IMR-90 (cell line): ENCODE measurements around the gene TXNL4B. TPM values are rescaled to one million over a fixed set of nuclear protein-coding genes. Genes with fewer than 3 reads are reported as not detected.
"Not testable (repeated sequence)": the region's sequence is repeated elsewhere in the genome, so short reads cannot be mapped to it uniquely, and the experiment has no call there.

Experiments
- ATAC-seq: fragments of 200-7000 bp; cut with Tn5 transposase; 2 replicates; pipeline ENCODE4 v1.9.1; 2020; ENCODE audit warnings: low read depth, mild to moderate bottlenecking, moderate library complexity
- BruUV-seq: library from RNA; stranded (reverse); fragments of 400-500 nt; replicated peaks from 2 replicates; lab custom pipeline; 2021; lab: Mats Ljungman, UMichigan
- CTCF ChIA-PET: fragments of 300-600 bp; formaldehyde crosslinking; extraction: SDS; loops from one replicate; lab custom pipeline; 2021; ENCODE audit warnings: antibody characterized with exemption; lab: Yijun Ruan, JAX
- POLR2A ChIA-PET: fragments of 300-600 bp; sonication (Branson Sonifier 250); formaldehyde crosslinking; loops from one replicate; lab custom pipeline; 2022; ENCODE audit warnings: antibody characterized with exemption; ENCODE audit not compliant: unreplicated experiment; lab: Charles Lee
- DNase-seq: peaks from one replicate; pipeline ENCODE4 v3.0.0; 2013
- H2AFZ ChIP-seq: replicated peaks from 2 replicates; pipeline ENCODE3; 2013; ENCODE audit warnings: low read length, mild to moderate bottlenecking; ENCODE audit not compliant: poor library complexity
- H2AK5ac ChIP-seq: 2 replicates; pipeline ENCODE4 v1.6.1; 2013; ENCODE audit warnings: low read depth, low read length, inconsistent platforms
- H2AK9ac ChIP-seq: replicated peaks from 2 replicates; pipeline ENCODE3; 2013; ENCODE audit warnings: mild to moderate bottlenecking, low read depth, low read length, moderate library complexity; ENCODE audit not compliant: poor library complexity
- H2BK120ac ChIP-seq: 2 replicates; pipeline ENCODE4 v1.6.1; 2013; ENCODE audit warnings: low read depth, low read length, inconsistent platforms
- H2BK15ac ChIP-seq: 3 replicates; pipeline ENCODE4 v1.6.1; 2013; ENCODE audit warnings: low read depth, low read length, inconsistent platforms
- H2BK20ac ChIP-seq: 2 replicates; pipeline ENCODE4 v1.6.1; 2013; ENCODE audit warnings: low read depth, mild to moderate bottlenecking, inconsistent platforms, low read length, moderate library complexity
- H2BK5ac ChIP-seq: 2 replicates; pipeline ENCODE4 v1.6.1; 2013; ENCODE audit warnings: mild to moderate bottlenecking, low read depth, low read length, inconsistent platforms; ENCODE audit not compliant: poor library complexity, severe bottlenecking
- H3K14ac ChIP-seq: replicated peaks from 2 replicates; pipeline ENCODE4 v1.6.1; 2013; ENCODE audit warnings: low read depth, low read length, inconsistent platforms
- H3K18ac ChIP-seq: 2 replicates; pipeline ENCODE4 v1.6.1; 2013; ENCODE audit warnings: low read depth, low read length, control low read depth
- H3K23ac ChIP-seq: 2 replicates; pipeline ENCODE4 v1.6.1; 2013; ENCODE audit warnings: low read depth, low read length, inconsistent platforms
- H3K27ac ChIP-seq: 2 replicates; pipeline ENCODE4 v1.5.1; 2013; ENCODE audit warnings: mild to moderate bottlenecking, control low read depth, low read length; ENCODE audit not compliant: insufficient read depth
- H3K27me3 ChIP-seq: 2 replicates; pipeline ENCODE4 v1.6.1; 2013; ENCODE audit warnings: low read length; ENCODE audit not compliant: control insufficient read depth, insufficient read depth
- H3K36me3 ChIP-seq: 2 replicates; pipeline ENCODE4 v1.6.1; 2013; ENCODE audit warnings: low read length, mixed read lengths; ENCODE audit not compliant: control insufficient read depth, insufficient read depth
- H3K4ac ChIP-seq: 2 replicates; pipeline ENCODE4 v1.6.1; 2013; ENCODE audit warnings: low read depth, low read length, inconsistent platforms
- H3K4me1 ChIP-seq: 2 replicates; pipeline ENCODE4 v1.6.1; 2013; ENCODE audit warnings: low read length, mixed read lengths; ENCODE audit not compliant: control insufficient read depth, insufficient read depth
- H3K4me2 ChIP-seq: 2 replicates; pipeline ENCODE4 v1.6.1; 2013; ENCODE audit warnings: low read depth, mild to moderate bottlenecking, control low read depth, low read length, moderate library complexity
- H3K4me3 ChIP-seq: 2 replicates; pipeline ENCODE4 v1.5.1; 2013; ENCODE audit warnings: low read depth, mild to moderate bottlenecking, control low read depth, low read length, moderate library complexity; ENCODE audit not compliant: insufficient read depth
- H3K56ac ChIP-seq: 2 replicates; pipeline ENCODE4 v1.6.1; 2013; ENCODE audit warnings: low read length, inconsistent platforms; ENCODE audit not compliant: insufficient read depth; ENCODE audit errors: extremely low read depth
- H3K79me1 ChIP-seq, 2 experiments: 2 replicates each; pipeline ENCODE4 v1.6.1; 2013; ENCODE audit warnings: low read length in 2 of 2, inconsistent platforms in 1 of 2, low read depth in 1 of 2
- H3K9ac ChIP-seq: 2 replicates; pipeline ENCODE4 v1.6.1; 2013; ENCODE audit warnings: low read depth, low read length, control low read depth
- H3K9me1 ChIP-seq: 2 replicates; pipeline ENCODE4 v1.6.1; 2013; ENCODE audit warnings: low read length, inconsistent platforms; ENCODE audit not compliant: insufficient read depth
- H3K9me3 ChIP-seq: 2 replicates; pipeline ENCODE4 v1.6.1; 2013; ENCODE audit warnings: low read length; ENCODE audit not compliant: control insufficient read depth, insufficient read depth
- H4K20me1 ChIP-seq: 2 replicates; pipeline ENCODE4 v1.6.1; 2013; ENCODE audit warnings: low read length, inconsistent platforms; ENCODE audit not compliant: insufficient read depth
- H4K5ac ChIP-seq: 2 replicates; pipeline ENCODE4 v1.6.1; 2013; ENCODE audit warnings: mild to moderate bottlenecking, low read depth, low read length, control low read depth
- H4K8ac ChIP-seq, 2 experiments: 2 replicates each; pipeline ENCODE4 v1.6.1; 2013; ENCODE audit warnings: low read depth in 2 of 2, low read length in 2 of 2, control low read depth in 1 of 2, inconsistent platforms in 1 of 2
- H4K91ac ChIP-seq: 2 replicates; pipeline ENCODE4 v1.6.1; 2013; ENCODE audit warnings: low read depth, low read length, inconsistent platforms; ENCODE audit not compliant: insufficient read depth
- BHLHE40 ChIP-seq: fragments of 150-350 bp; IDR thresholded peaks from 2 replicates; pipeline ENCODE4 v1.6.1; 2016; ENCODE audit warnings: mild to moderate bottlenecking, low read depth, low read length
- CEBPB ChIP-seq: IDR thresholded peaks from 2 replicates; pipeline ENCODE4 v1.6.1; 2012; ENCODE audit warnings: low read depth, low read length, improper control_type of control experiment
- WGBS, 2 experiments: methylation state at CpG; one replicate each; pipeline versions ENCODE4 v1.1.5 to v1.1.7; 2013; ENCODE audit warnings: missing lambda C conversion rate in 2 of 2; ENCODE audit not compliant: insufficient read length in 1 of 2; ENCODE audit errors: extremely low coverage in 2 of 2; 5-methylcytosine and 5-hydroxymethylcytosine counted together
- dilution Hi-C: fragments of 300-500 bp; cut with HindIII; formaldehyde crosslinking; loops from one replicate; pipeline ENCODE4 v1.14.3; 2018; ENCODE audit warnings: low sequenced_read_pairs; ENCODE audit not compliant: unreplicated experiment
- in situ Hi-C: fragments of 300-500 bp; cut with MboI; formaldehyde crosslinking; loops from 3 replicates; pipeline ENCODE4 v1.14.3; 2019; ENCODE audit warnings: low sequenced_read_pairs, inconsistent platforms, mixed read lengths
- intact Hi-C: fragments of 100-400 bp; cut with micrococcal nuclease; formaldehyde crosslinking; loops from 2 replicates; pipeline ENCODE4 v1.10.0; 2022
- polyA plus RNA-seq, 3 experiments: library from polyadenylated mRNA; depleted of rRNA; stranded (reverse); fragments of >200 nt; gene quantifications; 2 replicates each; pipeline ENCODE4 v1.2.3, GENCODE V29; 2012; ENCODE audit warnings: low replicate concordance in 1 of 3
- total RNA-seq: library from RNA; depleted of rRNA; stranded (reverse); fragments of >200 nt; gene quantifications from 2 replicates; pipeline ENCODE4 v1.2.3, GENCODE V29; 2012

TXNL4B gene
- total and polyA plus RNA-seq, 2 of the 4 experiments (the other 2 are of a cell fraction): 5.4 to 8.6 TPM

- H2BK15ac ChIP-seq: no peak overlapping the region
- TF ChIP-seq BHLHE40: no peak
- TF ChIP-seq CEBPB: no peak
- no peaks in the 10 kb centered on the region for H3K79me1 ChIP-seq
- ATAC-seq (no peak), DNase-seq (no peak)
- WGBS, 2 experiments: 88% methylated on average over 6 of the region's 9 CpGs; no CpG with 5 or more reads in 1 of the 2 experiments
- no peak overlapping the region for H2BK5ac ChIP-seq
- H4K91ac ChIP-seq: no peak overlapping the region
- no peak overlapping the region for H3K56ac ChIP-seq
- H4K8ac ChIP-seq: no peak overlapping the region
- H3K36me3 ChIP-seq: no peaks in the 10 kb centered on the region
- H4K20me1 ChIP-seq: no peaks in the 10 kb centered on the region
- no peak overlapping the region for H2BK120ac ChIP-seq
- no peak overlapping the region for H3K4me2 ChIP-seq
- no peak overlapping the region for H2BK20ac ChIP-seq
- ChIA-PET POLR2A (no interaction called here), CTCF (no interaction called here)
- no peak overlapping the region for H3K9ac ChIP-seq
- no peak overlapping the region for H4K5ac ChIP-seq
- dilution Hi-C loops: no loop called here
- no TSS peak for BruUV-seq
- H3K4me3 ChIP-seq: no peak overlapping the region
- no peaks in the 10 kb centered on the region for H3K4me1 ChIP-seq
- H3K23ac ChIP-seq: no peak overlapping the region
- no peak overlapping the region for H3K4ac ChIP-seq
- H3K9me3 ChIP-seq: no peaks in the 10 kb centered on the region
- H2AK9ac ChIP-seq: no peak overlapping the region
- intact Hi-C loops: no loop called here
- in situ Hi-C loops: no loop called here
- H3K9me1 ChIP-seq: no peaks in the 10 kb centered on the region
- H2AFZ ChIP-seq: no peak overlapping the region
- no peak overlapping the region for H3K14ac ChIP-seq
- H2AK5ac ChIP-seq: no peak overlapping the region
- H3K27me3 ChIP-seq: peaks cover 4% of the 10 kb centered on the region; the same call in 1 of the 2 replicates
- H3K18ac ChIP-seq: no peak overlapping the region
- no peak overlapping the region for H3K27ac ChIP-seq
Measured at GRCh38 chr16:72060405-72060804, 33.0 kb downstream of the TXNL4B start.

- H3K79me1 ChIP-seq, BruUV-seq, dilution Hi-C loops, H3K27ac ChIP-seq, H3K4ac ChIP-seq, H3K4me3 ChIP-seq, CTCF ChIA-PET, H3K4me1 ChIP-seq, H2BK15ac ChIP-seq, in situ Hi-C loops, H2BK5ac ChIP-seq, H3K27me3 ChIP-seq, H4K20me1 ChIP-seq, H2AK9ac ChIP-seq, H3K56ac ChIP-seq, H3K14ac ChIP-seq, H3K36me3 ChIP-seq, H4K8ac ChIP-seq, H3K9me3 ChIP-seq, H2AFZ ChIP-seq, H2BK20ac ChIP-seq, H4K5ac ChIP-seq, H4K91ac ChIP-seq, ATAC-seq, intact Hi-C loops, H2AK5ac ChIP-seq, H3K9me1 ChIP-seq, H3K9ac ChIP-seq, POLR2A ChIA-PET, H2BK120ac ChIP-seq, H3K18ac ChIP-seq, H3K4me2 ChIP-seq, H3K23ac ChIP-seq, DNase-seq: not testable (repeated sequence)
- no CpG with 5 or more reads among the region's 7 CpGs for WGBS, 2 experiments
Measured at GRCh38 chr16:72059060-72059459, 34.4 kb downstream of the TXNL4B start.
